ENCODE measurements around the gene F8. TPM values are rescaled to one million over a fixed set of nuclear protein-coding genes. Genes with fewer than 3 reads are reported as not detected.
"Not testable (repeated sequence)": the region's sequence is repeated elsewhere in the genome, so short reads cannot be mapped to it uniquely, and the experiment has no call there.

Gene F8
- total and polyA plus RNA-seq, 12 donors, result 13.4 to 78.1 (median 38.6) TPM

- 80 to 90% (median 86%) methylated on average over 8 of the region's 8 CpGs for WGBS, 4 donors
- TF ChIP-seq POLR2A (IDR thresholded peaks at IDR 0.05) (no peak), CTCF (IDR thresholded peaks at IDR 0.05) (no peak)
- intact Hi-C loops (cut with DNase I), result no loop called here
- H3K9me3 ChIP-seq (replicated peaks in 1 of 3), result no peaks in the 10 kb centered on the region
- DNase-seq, result no peak
- H3K27me3 ChIP-seq, result no peaks in the 10 kb centered on the region
- no peaks in the 10 kb centered on the region for H3K36me3 ChIP-seq (replicated peaks in 1 of 2)
- no peak overlapping the region for H3K4me3 ChIP-seq
- no peaks in the 10 kb centered on the region for H3K4me1 ChIP-seq (replicated peaks in 1 of 2)
- no peak overlapping the region for H3K27ac ChIP-seq
These were observed 122.2 kb downstream of the F8 start for GRCh38 chrX:154900323-154900722.

DNA sequence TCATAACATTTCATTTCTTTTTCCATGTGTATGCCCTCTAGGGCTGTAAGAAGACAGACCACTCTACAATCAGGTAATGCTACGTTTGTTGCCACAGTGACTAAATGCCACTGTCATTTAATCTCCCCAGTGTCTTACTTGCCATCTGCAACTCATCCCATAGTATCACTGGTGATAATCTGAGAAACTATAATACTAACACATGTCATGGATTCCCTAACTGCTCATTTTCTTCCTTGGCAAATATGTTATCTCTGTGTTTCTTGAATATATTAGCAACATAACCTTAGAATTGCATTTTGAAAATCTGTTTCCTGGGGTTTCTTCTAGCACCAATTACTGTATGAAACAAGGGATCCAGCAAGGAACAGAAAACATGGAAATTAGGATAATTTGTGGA is 130.2 kb downstream of the F8 start:
- Histone ChIP-seq H3K27me3 (no peaks in the 10 kb centered on the region), H3K9me3 (replicated peaks in 1 of 3) (no peaks in the 10 kb centered on the region), H3K4me3 (no peak overlapping the region), H3K4me1 (replicated peaks in 1 of 2) (no peaks in the 10 kb centered on the region), H3K27ac (no peak overlapping the region), H3K36me3 (replicated peaks in 1 of 2) (no peaks in the 10 kb centered on the region)
- intact Hi-C loops (cut with DNase I), result no loop called here
- WGBS, 4 donors, result 50 to 100% (median 73%) methylated on average over 1 of the region's 1 CpG
- no peak for DNase-seq
- TF ChIP-seq CTCF (IDR thresholded peaks at IDR 0.05), result no peak
- no peak for TF ChIP-seq POLR2A (IDR thresholded peaks at IDR 0.05)

GRCh38 chrX:154890990-154891639 is 131.4 kb downstream of the F8 start:
- Histone ChIP-seq H3K36me3 (replicated peaks in 1 of 2) (no peaks in the 10 kb centered on the region), H3K4me1 (replicated peaks in 1 of 2) (no peaks in the 10 kb centered on the region), H3K9me3 (replicated peaks in 1 of 3) (no peaks in the 10 kb centered on the region), H3K27me3 (no peaks in the 10 kb centered on the region), H3K4me3 (no peak overlapping the region), H3K27ac (no peak overlapping the region)
- no peak for DNase-seq
- TF ChIP-seq POLR2A (IDR thresholded peaks at IDR 0.05), result no peak
- TF ChIP-seq CTCF (IDR thresholded peaks at IDR 0.05), result no peak
- 37 to 100% (median 68%) methylated on average over 1 of the region's 1 CpG for WGBS, 4 donors
- intact Hi-C loops (cut with DNase I), result no loop called here

- H3K27me3 ChIP-seq; H3K36me3 ChIP-seq (replicated peaks in 1 of 2); H3K9me3 ChIP-seq (replicated peaks in 1 of 3); H3K27ac ChIP-seq; DNase-seq; H3K4me1 ChIP-seq (replicated peaks in 1 of 2); intact Hi-C loops (cut with DNase I); H3K4me3 ChIP-seq: not testable (repeated sequence)
- WGBS, 4 donors, result no CpG with 5 or more reads among the region's 62 CpGs
These were observed 135.7 kb downstream of the F8 start for GRCh38 chrX:154886789-154887221.

GRCh38 chrX:154886069-154886788 is 136.3 kb downstream of the F8 start, which contains the start of gene F8A1:
F8A1 (plus strand) TSS chrX:154886355; CDS start chrX:154886375, 20 bp downstream.
- intact Hi-C loops (cut with DNase I); H3K27me3 ChIP-seq; H3K27ac ChIP-seq; H3K4me1 ChIP-seq (replicated peaks in 1 of 2); H3K4me3 ChIP-seq; H3K36me3 ChIP-seq (replicated peaks in 1 of 2); H3K9me3 ChIP-seq (replicated peaks in 1 of 3): not testable (repeated sequence)
- DNase-seq, result peak in 4 of 7 donors; percentile 8 to 56 (median 40)
- WGBS, 4 donors, result 0% methylated on average over 6 of the region's 91 CpGs; no CpG with 5 or more reads in 3 of the 4 donors

- H3K4me3 ChIP-seq; intact Hi-C loops (cut with DNase I): not testable (repeated sequence)
These were observed 137.0 kb downstream of the F8 start for GRCh38 chrX:154885549-154885948.

GRCh38 chrX:154885057-154885456 is 137.5 kb downstream of the F8 start:
- intact Hi-C loops (cut with DNase I); H3K27me3 ChIP-seq; H3K4me3 ChIP-seq; H3K4me1 ChIP-seq (replicated peaks in 1 of 2); H3K9me3 ChIP-seq (replicated peaks in 1 of 3); H3K27ac ChIP-seq; H3K36me3 ChIP-seq (replicated peaks in 1 of 2); DNase-seq: not testable (repeated sequence)
- WGBS, 4 donors, result 96% methylated on average over 11 of the region's 33 CpGs; no CpG with 5 or more reads in 3 of the 4 donors

More at GRCh38 chrX:154885549-154885948, 137.0 kb downstream of the F8 start:
- not testable (repeated sequence) for H3K27me3 ChIP-seq; H3K9me3 ChIP-seq (replicated peaks in 1 of 3); H3K4me1 ChIP-seq (replicated peaks in 1 of 2); DNase-seq; H3K27ac ChIP-seq; H3K36me3 ChIP-seq (replicated peaks in 1 of 2)
- WGBS, 4 donors, result 64 to 89% (median 82%) methylated on average over 1 to 3 of the region's 14 CpGs

GRCh38 chrX:154884069-154884468 is 138.5 kb downstream of the F8 start:
- no CpG with 5 or more reads among the region's 8 CpGs for WGBS, 4 donors
- H3K9me3 ChIP-seq (replicated peaks in 1 of 3); H3K36me3 ChIP-seq (replicated peaks in 1 of 2); H3K4me3 ChIP-seq; DNase-seq; H3K27me3 ChIP-seq; H3K27ac ChIP-seq; H3K4me1 ChIP-seq (replicated peaks in 1 of 2); intact Hi-C loops (cut with DNase I): not testable (repeated sequence)
